HEK293T (cell line): ENCODE results near the gene GAB4.

Experiments used
- CTCF ChIA-PET: fragments of 350-600 bp; formaldehyde crosslinking; extraction: SDS; loops from one replicate; lab custom pipeline; 2021; ENCODE audit warnings: antibody characterized with exemption, inconsistent platforms; lab: Yijun Ruan, JAX
- POLR2A ChIA-PET: fragments of 350-600 bp; formaldehyde crosslinking; extraction: SDS; loops from one replicate; lab custom pipeline; 2020; ENCODE audit warnings: antibody characterized with exemption, inconsistent platforms; lab: Yijun Ruan, JAX
- DNase-seq: peaks from one replicate; pipeline ENCODE4 v3.0.0; 2012; ENCODE audit warnings: mixed read lengths; ENCODE audit errors: extremely low spot score
- ARNT ChIP-seq: fragments of 450-650 bp; IDR thresholded peaks from 2 replicates; pipeline ENCODE4 v1.6.1; 2017; ENCODE audit warnings: mild to moderate bottlenecking
- BHLHE40 ChIP-seq: fragments of 450-650 bp; IDR thresholded peaks from 2 replicates; pipeline ENCODE4 v1.6.1; 2016; ENCODE audit warnings: mild to moderate bottlenecking, moderate library complexity, borderline replicate concordance
- CTBP1 ChIP-seq: fragments of 450-650 bp; IDR thresholded peaks from 2 replicates; pipeline ENCODE4 v1.6.1; 2016; ENCODE audit warnings: borderline replicate concordance
- ELF4 ChIP-seq: fragments of 450-650 bp; IDR thresholded peaks from 2 replicates; pipeline ENCODE4 v1.6.1; 2017; ENCODE audit warnings: antibody characterized with exemption
- FOXA1 ChIP-seq: fragments of 450-650 bp; IDR thresholded peaks from 2 replicates; pipeline ENCODE4 v1.6.1; 2016; ENCODE audit warnings: mild to moderate bottlenecking
- FOXK2 ChIP-seq: fragments of 450-650 bp; IDR thresholded peaks from 2 replicates; pipeline ENCODE4 v1.6.1; 2016; ENCODE audit warnings: mild to moderate bottlenecking
- FOXM1 ChIP-seq: fragments of 450-650 bp; IDR thresholded peaks from 2 replicates; pipeline ENCODE4 v1.6.1; 2017; ENCODE audit warnings: mild to moderate bottlenecking, borderline replicate concordance
- HDGF ChIP-seq: fragments of 450-650 bp; IDR thresholded peaks from 2 replicates; pipeline ENCODE4 v1.6.1; 2017; ENCODE audit warnings: antibody characterized with exemption, borderline replicate concordance
- L3MBTL2 ChIP-seq: fragments of 450-650 bp; conservative IDR thresholded peaks from 2 replicates; pipeline ENCODE4 v1.6.1; 2016; ENCODE audit warnings: mild to moderate bottlenecking
- LEF1 ChIP-seq: fragments of 450-650 bp; IDR thresholded peaks from 2 replicates; pipeline ENCODE4 v1.6.1; 2017; ENCODE audit warnings: mild to moderate bottlenecking, borderline replicate concordance
- NFRKB ChIP-seq: fragments of 450-650 bp; IDR thresholded peaks from 2 replicates; pipeline ENCODE4 v1.6.1; 2016; ENCODE audit warnings: mild to moderate bottlenecking, moderate library complexity
- SP1 ChIP-seq: fragments of 450-650 bp; IDR thresholded peaks from 2 replicates; pipeline ENCODE4 v1.6.1; 2017
- SUZ12 ChIP-seq: fragments of 450-650 bp; IDR thresholded peaks from 2 replicates; pipeline ENCODE4 v1.6.1; 2016; ENCODE audit warnings: mild to moderate bottlenecking
- TARDBP ChIP-seq: fragments of 450-650 bp; IDR thresholded peaks from 2 replicates; pipeline ENCODE4 v1.6.1; 2016
- ZNF384 ChIP-seq: fragments of 450-650 bp; IDR thresholded peaks from 2 replicates; pipeline ENCODE4 v1.6.1; 2016
- TF ChIP-seq, protein P1 (sequence below): fragments of 450-650 bp; IDR thresholded peaks from 2 replicates; pipeline ENCODE4 v1.6.1; 2016

GAB4 gene

DNA sequence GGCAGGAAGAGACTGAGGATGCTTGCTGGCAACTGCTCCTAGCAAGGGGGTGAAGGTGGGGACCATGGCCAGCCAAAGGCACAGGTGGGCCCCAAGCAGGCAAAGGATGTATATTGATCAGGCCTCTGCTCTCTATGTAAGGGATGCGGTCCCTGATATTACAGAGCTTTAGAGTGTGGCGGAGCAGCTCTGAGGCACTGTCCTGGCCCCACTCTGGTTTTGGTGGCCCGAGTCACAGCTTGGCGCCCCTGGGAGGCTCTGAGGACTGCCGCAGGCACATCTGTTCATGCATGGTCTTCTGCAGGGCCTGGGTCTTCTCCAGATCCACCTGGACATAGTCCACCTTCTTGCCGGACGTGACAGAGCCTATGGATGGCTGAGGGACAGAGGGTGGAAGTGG is 45.5 kb downstream of the GAB4 start:
- CTCF ChIA-PET: no interaction called here
- no peak for TF ChIP-seq ELF4
- no peak for TF ChIP-seq LEF1
- TF ChIP-seq NFRKB: no peak
- TF ChIP-seq CTBP1: no peak
- no peak for TF ChIP-seq ARNT
- no peak for TF ChIP-seq ZNF384
- TF ChIP-seq BHLHE40: no peak
- no peak for TF ChIP-seq SP1
- TF ChIP-seq FOXA1: no peak
- TF ChIP-seq FOXM1: no peak
- TF ChIP-seq TARDBP: no peak
- TF ChIP-seq FOXK2: no peak
- no peak for TF ChIP-seq HDGF
- no peak for TF ChIP-seq L3MBTL2
- TF ChIP-seq, protein P1, sequence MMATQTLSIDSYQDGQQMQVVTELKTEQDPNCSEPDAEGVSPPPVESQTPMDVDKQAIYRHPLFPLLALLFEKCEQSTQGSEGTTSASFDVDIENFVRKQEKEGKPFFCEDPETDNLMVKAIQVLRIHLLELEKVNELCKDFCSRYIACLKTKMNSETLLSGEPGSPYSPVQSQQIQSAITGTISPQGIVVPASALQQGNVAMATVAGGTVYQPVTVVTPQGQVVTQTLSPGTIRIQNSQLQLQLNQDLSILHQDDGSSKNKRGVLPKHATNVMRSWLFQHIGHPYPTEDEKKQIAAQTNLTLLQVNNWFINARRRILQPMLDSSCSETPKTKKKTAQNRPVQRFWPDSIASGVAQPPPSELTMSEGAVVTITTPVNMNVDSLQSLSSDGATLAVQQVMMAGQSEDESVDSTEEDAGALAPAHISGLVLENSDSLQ: no peak
- no peak for TF ChIP-seq SUZ12
- no peak for DNase-seq
- POLR2A ChIA-PET: no interaction called here

GRCh38 chr22:16961477-16962186 is 46.4 kb downstream of the GAB4 start:
- ChIA-PET POLR2A (no interaction called here), CTCF (no interaction called here)
- TF ChIP-seq LEF1 (no peak), HDGF (no peak), ZNF384 (no peak), FOXM1 (no peak), BHLHE40 (no peak), SP1 (no peak), SUZ12 (no peak), ARNT (no peak), L3MBTL2 (no peak), NFRKB (no peak), CTBP1 (no peak), FOXA1 (no peak), ELF4 (no peak), TARDBP (no peak), FOXK2 (no peak)
- TF ChIP-seq, protein P1: no peak
- DNase-seq: peak; percentile 4

DNA sequence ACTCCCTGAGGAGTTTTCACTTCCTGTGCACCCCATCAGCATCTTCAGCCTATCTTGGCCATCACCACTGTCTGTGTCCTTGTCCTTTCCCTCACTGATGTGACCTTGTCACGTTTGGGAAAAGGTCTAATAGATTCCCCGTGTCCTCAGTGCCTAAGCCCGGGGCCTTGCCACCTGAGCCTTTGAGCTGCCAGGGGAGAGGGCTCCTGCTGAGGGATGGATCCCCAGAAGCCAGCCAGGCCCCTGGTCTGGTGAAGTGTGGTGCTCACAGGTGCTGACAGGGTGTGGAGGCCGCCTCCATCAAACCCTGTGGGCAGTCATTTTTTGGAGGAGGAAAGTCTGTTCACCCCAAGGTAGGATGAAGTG is 47.2 kb downstream of the GAB4 start:
- POLR2A ChIA-PET: no interaction called here
- TF ChIP-seq NFRKB: no peak
- no peak for TF ChIP-seq BHLHE40
- no peak for TF ChIP-seq TARDBP
- TF ChIP-seq SP1: no peak
- no peak for TF ChIP-seq ARNT
- TF ChIP-seq SUZ12: no peak
- TF ChIP-seq FOXM1: no peak
- no peak for TF ChIP-seq LEF1
- no peak for TF ChIP-seq ELF4
- no peak for TF ChIP-seq HDGF
- TF ChIP-seq, protein P1: no peak
- TF ChIP-seq FOXA1: no peak
- TF ChIP-seq FOXK2: no peak
- no peak for TF ChIP-seq CTBP1
- TF ChIP-seq ZNF384: no peak
- no peak for TF ChIP-seq L3MBTL2
- CTCF ChIA-PET: no interaction called here
- peak; percentile 5 for DNase-seq

- DNase-seq: peak; percentile 6
- POLR2A ChIA-PET: no interaction called here
- no peak for TF ChIP-seq CTBP1
- no peak for TF ChIP-seq ARNT
- no peak for TF ChIP-seq BHLHE40
- no peak for TF ChIP-seq L3MBTL2
- TF ChIP-seq FOXA1: no peak
- no peak for TF ChIP-seq FOXK2
- no peak for TF ChIP-seq ELF4
- TF ChIP-seq LEF1: no peak
- TF ChIP-seq ZNF384: no peak
- no peak for TF ChIP-seq TARDBP
- TF ChIP-seq SP1: no peak
- TF ChIP-seq SUZ12: no peak
- no peak for TF ChIP-seq NFRKB
- CTCF ChIA-PET: no interaction called here
These were observed 47.7 kb downstream of the GAB4 start for GRCh38 chr22:16960220-16960883.

DNA sequence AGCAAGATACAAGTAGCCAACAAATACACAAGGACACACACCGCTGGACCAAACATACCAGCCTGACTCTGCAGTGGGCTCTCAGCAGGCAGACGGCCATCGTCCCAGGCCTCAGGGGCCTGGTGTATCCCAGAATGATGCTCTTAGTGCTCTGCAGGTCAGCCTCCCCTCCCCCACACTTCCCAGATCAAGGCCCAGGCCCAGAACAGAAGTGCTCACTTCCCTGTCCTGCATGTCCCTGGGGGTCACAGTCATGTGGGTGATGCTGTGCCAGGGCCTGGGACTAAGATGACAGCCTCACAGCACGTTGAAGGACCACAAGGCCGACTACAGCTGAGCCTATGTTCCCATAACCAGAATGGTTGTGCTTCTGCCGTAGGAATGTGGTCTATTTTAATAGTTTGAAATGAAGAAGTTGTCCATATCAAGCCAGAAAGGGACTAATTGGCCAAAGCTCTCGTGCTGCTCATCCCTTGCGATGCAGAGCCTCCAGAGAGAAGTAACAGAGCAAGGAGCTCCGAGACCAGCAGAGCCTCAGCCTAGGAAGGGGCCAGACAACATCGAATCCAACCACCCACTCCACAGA is 48.6 kb downstream of the GAB4 start:
- TF ChIP-seq CTBP1: no peak
- TF ChIP-seq L3MBTL2: no peak
- TF ChIP-seq FOXA1: no peak
- no peak for TF ChIP-seq ELF4
- no peak for TF ChIP-seq TARDBP
- TF ChIP-seq FOXM1: no peak
- TF ChIP-seq NFRKB: no peak
- TF ChIP-seq LEF1: no peak
- no peak for TF ChIP-seq FOXK2
- TF ChIP-seq, protein P1: no peak
- no peak for TF ChIP-seq ARNT
- ChIA-PET POLR2A (no interaction called here), CTCF (no interaction called here)
- peak; percentile 7 for DNase-seq
